ENCODE results near the gene NKX1-1.

The NKX1-1 gene

GRCh38 chr4:1385373-1386340 is 20.6 kb downstream of the NKX1-1 start:
- DNase-seq (ENCODE audit: low read depth in 2 of 2) = no peak

GRCh38 chr4:1384675-1385372 is 21.4 kb downstream of the NKX1-1 start:
- no peak for DNase-seq (ENCODE audit: low read depth in 2 of 2)

GRCh38 chr4:1383728-1384591 is 22.3 kb downstream of the NKX1-1 start:
- DNase-seq (ENCODE audit: low read depth in 2 of 2) = no peak

- DNase-seq (ENCODE audit: low read depth in 2 of 2) = no peak
These were observed 23.2 kb downstream of the NKX1-1 start for GRCh38 chr4:1382776-1383727.

GRCh38 chr4:1381944-1382541 is 24.2 kb downstream of the NKX1-1 start:
- DNase-seq (ENCODE audit: low read depth in 2 of 2) = no peak

GRCh38 chr4:1381181-1381621 is 25.0 kb downstream of the NKX1-1 start:
- no peak for DNase-seq (ENCODE audit: low read depth in 2 of 2)

- no peak for DNase-seq (ENCODE audit: low read depth in 2 of 2)
These were observed 25.7 kb downstream of the NKX1-1 start for GRCh38 chr4:1380368-1381151.

- DNase-seq (ENCODE audit: low read depth in 2 of 2) = no peak
These were observed 26.4 kb downstream of the NKX1-1 start for GRCh38 chr4:1379801-1380331.

- DNase-seq (ENCODE audit: low read depth in 2 of 2) = no peak
These were observed 26.9 kb downstream of the NKX1-1 start for GRCh38 chr4:1379351-1379781.

- no peak for DNase-seq (ENCODE audit: low read depth in 2 of 2)
These were observed 27.5 kb downstream of the NKX1-1 start for GRCh38 chr4:1378559-1379231.

- no peak for DNase-seq (ENCODE audit: low read depth in 2 of 2)
These were observed 28.5 kb downstream of the NKX1-1 start for GRCh38 chr4:1377606-1378261.

GRCh38 chr4:1376841-1377605 is 29.2 kb downstream of the NKX1-1 start:
- no peak for DNase-seq (ENCODE audit: low read depth in 2 of 2)

- DNase-seq (ENCODE audit: low read depth in 2 of 2) = no peak
These were observed 29.8 kb downstream of the NKX1-1 start for GRCh38 chr4:1376391-1376840.

GRCh38 chr4:1375761-1376322 is 30.4 kb downstream of the NKX1-1 start:
- no peak for DNase-seq (ENCODE audit: low read depth in 2 of 2)

GRCh38 chr4:1375051-1375721 is 31.1 kb downstream of the NKX1-1 start:
- DNase-seq (ENCODE audit: low read depth in 2 of 2) = no peak

GRCh38 chr4:1374706-1375045 is 31.6 kb downstream of the NKX1-1 start:
- DNase-seq (ENCODE audit: low read depth in 2 of 2) = no peak

Data from stimulated activated CD4-positive, alpha-beta T cell treated with anti-CD3 and anti-CD28 coated beads, Interleukin-12 subunit alpha, Interleukin-12 subunit beta, amount 100 ng/mL, for 24 hours (primary cell).